DND-41 (cell line): ENCODE results near the gene ULBP2.

Source experiments
- CTCF ChIP-seq: IDR thresholded peaks from 2 replicates; pipeline ENCODE4 v1.5.1; 2012; ENCODE audit warnings: borderline replicate concordance, low read length, moderate library complexity, mild to moderate bottlenecking; ENCODE audit not compliant: poor library complexity, severe bottlenecking; ENCODE audit errors: extremely low read depth
- EZH2 ChIP-seq: IDR thresholded peaks from 3 replicates; pipeline ENCODE4 v1.6.1; 2012; ENCODE audit warnings: borderline replicate concordance, low read depth, mild to moderate bottlenecking, moderate library complexity, low read length, inconsistent platforms; ENCODE audit not compliant: severe bottlenecking

GRCh38 chr6:149979293-149979692 is 37.5 kb downstream of the ULBP2 start:
- TF ChIP-seq CTCF (no peak), EZH2 (no peak)
